IMR-90 (cell line): ENCODE data around the gene PDCD2L. TPM values are rescaled to one million over a fixed set of nuclear protein-coding genes. Genes with fewer than 3 reads are reported as not detected.

ENCODE experiments used
- ATAC-seq: fragments of 200-7000 bp; cut with Tn5 transposase; 2 replicates; pipeline ENCODE4 v1.9.1; 2020; ENCODE audit warnings: low read depth, mild to moderate bottlenecking, moderate library complexity
- BruUV-seq: library from RNA; stranded (reverse); fragments of 400-500 nt; replicated peaks from 2 replicates; lab custom pipeline; 2021; lab: Mats Ljungman, UMichigan
- CTCF ChIA-PET: fragments of 300-600 bp; formaldehyde crosslinking; extraction: SDS; loops from one replicate; lab custom pipeline; 2021; ENCODE audit warnings: antibody characterized with exemption; lab: Yijun Ruan, JAX
- POLR2A ChIA-PET: fragments of 300-600 bp; sonication (Branson Sonifier 250); formaldehyde crosslinking; loops from one replicate; lab custom pipeline; 2022; ENCODE audit warnings: antibody characterized with exemption; ENCODE audit not compliant: unreplicated experiment; lab: Charles Lee
- DNase-seq: peaks from one replicate; pipeline ENCODE4 v3.0.0; 2013
- H2AFZ ChIP-seq: replicated peaks from 2 replicates; pipeline ENCODE3; 2013; ENCODE audit warnings: low read length, mild to moderate bottlenecking; ENCODE audit not compliant: poor library complexity
- H2AK5ac ChIP-seq: 2 replicates; pipeline ENCODE4 v1.6.1; 2013; ENCODE audit warnings: low read depth, low read length, inconsistent platforms
- H2AK9ac ChIP-seq: replicated peaks from 2 replicates; pipeline ENCODE3; 2013; ENCODE audit warnings: mild to moderate bottlenecking, low read depth, low read length, moderate library complexity; ENCODE audit not compliant: poor library complexity
- H2BK120ac ChIP-seq: 2 replicates; pipeline ENCODE4 v1.6.1; 2013; ENCODE audit warnings: low read depth, low read length, inconsistent platforms
- H2BK15ac ChIP-seq: 3 replicates; pipeline ENCODE4 v1.6.1; 2013; ENCODE audit warnings: low read depth, low read length, inconsistent platforms
- H2BK20ac ChIP-seq: 2 replicates; pipeline ENCODE4 v1.6.1; 2013; ENCODE audit warnings: low read depth, mild to moderate bottlenecking, inconsistent platforms, low read length, moderate library complexity
- H2BK5ac ChIP-seq: 2 replicates; pipeline ENCODE4 v1.6.1; 2013; ENCODE audit warnings: mild to moderate bottlenecking, low read depth, low read length, inconsistent platforms; ENCODE audit not compliant: poor library complexity, severe bottlenecking
- H3K14ac ChIP-seq: replicated peaks from 2 replicates; pipeline ENCODE4 v1.6.1; 2013; ENCODE audit warnings: low read depth, low read length, inconsistent platforms
- H3K18ac ChIP-seq: 2 replicates; pipeline ENCODE4 v1.6.1; 2013; ENCODE audit warnings: low read depth, low read length, control low read depth
- H3K23ac ChIP-seq: 2 replicates; pipeline ENCODE4 v1.6.1; 2013; ENCODE audit warnings: low read depth, low read length, inconsistent platforms
- H3K27ac ChIP-seq: 2 replicates; pipeline ENCODE4 v1.5.1; 2013; ENCODE audit warnings: mild to moderate bottlenecking, control low read depth, low read length; ENCODE audit not compliant: insufficient read depth
- H3K27me3 ChIP-seq: 2 replicates; pipeline ENCODE4 v1.6.1; 2013; ENCODE audit warnings: low read length; ENCODE audit not compliant: control insufficient read depth, insufficient read depth
- H3K36me3 ChIP-seq: 2 replicates; pipeline ENCODE4 v1.6.1; 2013; ENCODE audit warnings: low read length, mixed read lengths; ENCODE audit not compliant: control insufficient read depth, insufficient read depth
- H3K4ac ChIP-seq: 2 replicates; pipeline ENCODE4 v1.6.1; 2013; ENCODE audit warnings: low read depth, low read length, inconsistent platforms
- H3K4me1 ChIP-seq: 2 replicates; pipeline ENCODE4 v1.6.1; 2013; ENCODE audit warnings: low read length, mixed read lengths; ENCODE audit not compliant: control insufficient read depth, insufficient read depth
- H3K4me2 ChIP-seq: 2 replicates; pipeline ENCODE4 v1.6.1; 2013; ENCODE audit warnings: low read depth, mild to moderate bottlenecking, control low read depth, low read length, moderate library complexity
- H3K4me3 ChIP-seq: 2 replicates; pipeline ENCODE4 v1.5.1; 2013; ENCODE audit warnings: low read depth, mild to moderate bottlenecking, control low read depth, low read length, moderate library complexity; ENCODE audit not compliant: insufficient read depth
- H3K56ac ChIP-seq: 2 replicates; pipeline ENCODE4 v1.6.1; 2013; ENCODE audit warnings: low read length, inconsistent platforms; ENCODE audit not compliant: insufficient read depth; ENCODE audit errors: extremely low read depth
- H3K79me1 ChIP-seq, 2 experiments: 2 replicates each; pipeline ENCODE4 v1.6.1; 2013; ENCODE audit warnings: low read length in 2 of 2, inconsistent platforms in 1 of 2, low read depth in 1 of 2
- H3K9ac ChIP-seq: 2 replicates; pipeline ENCODE4 v1.6.1; 2013; ENCODE audit warnings: low read depth, low read length, control low read depth
- H3K9me1 ChIP-seq: 2 replicates; pipeline ENCODE4 v1.6.1; 2013; ENCODE audit warnings: low read length, inconsistent platforms; ENCODE audit not compliant: insufficient read depth
- H3K9me3 ChIP-seq: 2 replicates; pipeline ENCODE4 v1.6.1; 2013; ENCODE audit warnings: low read length; ENCODE audit not compliant: control insufficient read depth, insufficient read depth
- H4K20me1 ChIP-seq: 2 replicates; pipeline ENCODE4 v1.6.1; 2013; ENCODE audit warnings: low read length, inconsistent platforms; ENCODE audit not compliant: insufficient read depth
- H4K5ac ChIP-seq: 2 replicates; pipeline ENCODE4 v1.6.1; 2013; ENCODE audit warnings: mild to moderate bottlenecking, low read depth, low read length, control low read depth
- H4K8ac ChIP-seq, 2 experiments: 2 replicates each; pipeline ENCODE4 v1.6.1; 2013; ENCODE audit warnings: low read depth in 2 of 2, low read length in 2 of 2, control low read depth in 1 of 2, inconsistent platforms in 1 of 2
- H4K91ac ChIP-seq: 2 replicates; pipeline ENCODE4 v1.6.1; 2013; ENCODE audit warnings: low read depth, low read length, inconsistent platforms; ENCODE audit not compliant: insufficient read depth
- BHLHE40 ChIP-seq: fragments of 150-350 bp; IDR thresholded peaks from 2 replicates; pipeline ENCODE4 v1.6.1; 2016; ENCODE audit warnings: mild to moderate bottlenecking, low read depth, low read length
- CHD1 ChIP-seq: IDR thresholded peaks from 2 replicates; pipeline ENCODE4 v1.6.1; 2012; ENCODE audit warnings: low read depth, low read length, improper control_type of control experiment
- ELK1 ChIP-seq: fragments of 150-350 bp; IDR thresholded peaks from 2 replicates; pipeline ENCODE4 v1.6.1; 2016; ENCODE audit warnings: low read depth, mild to moderate bottlenecking, low read length, moderate library complexity, borderline replicate concordance
- FOS ChIP-seq: fragments of 150-350 bp; IDR thresholded peaks from 2 replicates; pipeline ENCODE4 v1.6.1; 2016; ENCODE audit warnings: low read depth, low read length
- MAFK ChIP-seq: IDR thresholded peaks from 2 replicates; pipeline ENCODE4 v1.6.1; 2012; ENCODE audit warnings: low read depth, low read length, improper control_type of control experiment
- NFE2L2 ChIP-seq: fragments of 150-350 bp; IDR thresholded peaks from 2 replicates; pipeline ENCODE4 v1.6.1; 2016; ENCODE audit warnings: low read depth, mild to moderate bottlenecking, low read length
- RCOR1 ChIP-seq: IDR thresholded peaks from 2 replicates; pipeline ENCODE4 v1.6.1; 2012; ENCODE audit warnings: mild to moderate bottlenecking, low read length, improper control_type of control experiment; ENCODE audit not compliant: insufficient replicate concordance
- RFX5 ChIP-seq: IDR thresholded peaks from 2 replicates; pipeline ENCODE4 v1.8.0; 2012; ENCODE audit warnings: low read depth, mild to moderate bottlenecking, low read length, moderate library complexity
- USF2 ChIP-seq: fragments of 150-350 bp; IDR thresholded peaks from 2 replicates; pipeline ENCODE4 v1.6.1; 2017; ENCODE audit warnings: mild to moderate bottlenecking, antibody characterized with exemption, low read length, low read depth
- WGBS, 2 experiments: methylation state at CpG; one replicate each; pipeline versions ENCODE4 v1.1.5 to v1.1.7; 2013; ENCODE audit warnings: missing lambda C conversion rate in 2 of 2; ENCODE audit not compliant: insufficient read length in 1 of 2; ENCODE audit errors: extremely low coverage in 2 of 2; 5-methylcytosine and 5-hydroxymethylcytosine counted together
- dilution Hi-C: fragments of 300-500 bp; cut with HindIII; formaldehyde crosslinking; loops from one replicate; pipeline ENCODE4 v1.14.3; 2018; ENCODE audit warnings: low sequenced_read_pairs; ENCODE audit not compliant: unreplicated experiment
- in situ Hi-C: fragments of 300-500 bp; cut with MboI; formaldehyde crosslinking; loops from 3 replicates; pipeline ENCODE4 v1.14.3; 2019; ENCODE audit warnings: low sequenced_read_pairs, inconsistent platforms, mixed read lengths
- intact Hi-C: fragments of 100-400 bp; cut with micrococcal nuclease; formaldehyde crosslinking; loops from 2 replicates; pipeline ENCODE4 v1.10.0; 2022
- polyA plus RNA-seq, 3 experiments: library from polyadenylated mRNA; depleted of rRNA; stranded (reverse); fragments of >200 nt; gene quantifications; 2 replicates each; pipeline ENCODE4 v1.2.3, GENCODE V29; 2012; ENCODE audit warnings: low replicate concordance in 1 of 3
- total RNA-seq: library from RNA; depleted of rRNA; stranded (reverse); fragments of >200 nt; gene quantifications from 2 replicates; pipeline ENCODE4 v1.2.3, GENCODE V29; 2012

PDCD2L gene
- total and polyA plus RNA-seq, 2 of the 4 experiments (the other 2 are of a cell fraction), result 10.6 to 13.0 TPM

GRCh38 chr19:34355201-34355600 is 49.0 kb upstream of the PDCD2L start (continued):
- TF ChIP-seq NFE2L2, result no peak
- no peak for TF ChIP-seq RCOR1
- TF ChIP-seq BHLHE40, result no peak
- no peak for TF ChIP-seq USF2

- no peak overlapping the region for H3K4me3 ChIP-seq
- WGBS, 2 experiments, result no CpG with 5 or more reads among the region's 4 CpGs
- ChIA-PET CTCF (no interaction called here), POLR2A (no interaction called here)
- no peak overlapping the region for H2BK5ac ChIP-seq
- no peak overlapping the region for H2AK9ac ChIP-seq
- ATAC-seq (no peak), DNase-seq (no peak)
- H3K9ac ChIP-seq, result no peak overlapping the region
- H3K4ac ChIP-seq, result no peak overlapping the region
- no peak overlapping the region for H2AK5ac ChIP-seq
- no peak overlapping the region for H3K14ac ChIP-seq
- H2BK20ac ChIP-seq, result no peak overlapping the region
- peaks cover 9% of the 10 kb centered on the region for H3K4me1 ChIP-seq
- H4K5ac ChIP-seq, result no peak overlapping the region
- H4K20me1 ChIP-seq, result no peaks in the 10 kb centered on the region
- no peak overlapping the region for H4K91ac ChIP-seq
- intact Hi-C loops, result no loop called here
- dilution Hi-C loops, result no loop called here
- BruUV-seq, result no TSS peak
- H3K27me3 ChIP-seq, result no peaks in the 10 kb centered on the region
- H2AFZ ChIP-seq, result no peak overlapping the region
- peaks cover 22% of the 10 kb centered on the region for H3K36me3 ChIP-seq
- no peak overlapping the region for H4K8ac ChIP-seq
- no peak overlapping the region for H3K23ac ChIP-seq
- H3K9me3 ChIP-seq, result no peaks in the 10 kb centered on the region
- H2BK120ac ChIP-seq, result no peak overlapping the region
- in situ Hi-C loops, result no loop called here
- H3K18ac ChIP-seq, result no peak overlapping the region
- H3K56ac ChIP-seq, result no peak overlapping the region
- H3K4me2 ChIP-seq, result no peak overlapping the region
- H2BK15ac ChIP-seq, result no peak overlapping the region
- no peak overlapping the region for H3K27ac ChIP-seq
- H3K79me1 ChIP-seq, result peaks cover 3 to 10% of the 10 kb centered on the region in 2 experiments; a peak in 3 of 4 replicates
- TF ChIP-seq MAFK (no peak), RCOR1 (no peak), USF2 (no peak), NFE2L2 (no peak), ELK1 (no peak), CHD1 (no peak), FOS (no peak), BHLHE40 (no peak), RFX5 (no peak)
- peaks cover 17% of the 10 kb centered on the region for H3K9me1 ChIP-seq
These were observed 47.3 kb upstream of the PDCD2L start for GRCh38 chr19:34356875-34357274.
